ENCODE results near the gene KLF17.

The KLF17 gene

GRCh38 chr1:44151808-44152207, 33.2 kb downstream of the KLF17 start:
- no peak for TF ChIP-seq POLR2A (IDR thresholded peaks at IDR 0.05; ENCODE audit: low read depth, low read length)
- no peak for DNase-seq (ENCODE audit: insufficient read length, low spot score)
- FAIRE-seq: no peak

- DNase-seq (ENCODE audit: insufficient read length, low spot score) (no peak), FAIRE-seq (no peak)
- TF ChIP-seq POLR2A (IDR thresholded peaks at IDR 0.05; ENCODE audit: low read depth, low read length): no peak
Observed at GRCh38 chr1:44152692-44153091, 34.1 kb downstream of the KLF17 start.

- DNase-seq (ENCODE audit: insufficient read length, low spot score) (no peak), FAIRE-seq (peak; percentile 20)
Observed at GRCh38 chr1:44154049-44154448, 35.4 kb downstream of the KLF17 start.

GRCh38 chr1:44157903-44158302, 39.3 kb downstream of the KLF17 start:
- FAIRE-seq: no peak
- no peak for DNase-seq (ENCODE audit: insufficient read length, low spot score)
- TF ChIP-seq POLR2A (IDR thresholded peaks at IDR 0.05; ENCODE audit: low read depth, low read length): no peak

More at GRCh38 chr1:44154049-44154448, 35.4 kb downstream of the KLF17 start:
- no peak for TF ChIP-seq POLR2A (IDR thresholded peaks at IDR 0.05; ENCODE audit: low read depth, low read length)

GRCh38 chr1:44158871-44159270, 40.2 kb downstream of the KLF17 start:
- no peak for TF ChIP-seq POLR2A (IDR thresholded peaks at IDR 0.05; ENCODE audit: low read depth, low read length)
- FAIRE-seq: no peak
- DNase-seq (ENCODE audit: insufficient read length, low spot score): no peak

GRCh38 chr1:44161546-44161945, 42.9 kb downstream of the KLF17 start:
- no peak for TF ChIP-seq POLR2A (IDR thresholded peaks at IDR 0.05; ENCODE audit: low read depth, low read length)
- FAIRE-seq (no peak), DNase-seq (ENCODE audit: insufficient read length, low spot score) (no peak)

GRCh38 chr1:44168520-44169098, 50.0 kb downstream of the KLF17 start:
- no peak for DNase-seq (ENCODE audit: insufficient read length, low spot score)
- FAIRE-seq: no peak
- TF ChIP-seq POLR2A (IDR thresholded peaks at IDR 0.05; ENCODE audit: low read depth, low read length): no peak

- no peak for TF ChIP-seq POLR2A (IDR thresholded peaks at IDR 0.05; ENCODE audit: low read depth, low read length)
- no peak for DNase-seq (ENCODE audit: insufficient read length, low spot score)
- no peak for FAIRE-seq
Observed at GRCh38 chr1:44170281-44170823, 51.7 kb downstream of the KLF17 start.

- FAIRE-seq (no peak), DNase-seq (ENCODE audit: insufficient read length, low spot score) (no peak)
- TF ChIP-seq POLR2A (IDR thresholded peaks at IDR 0.05; ENCODE audit: low read depth, low read length): no peak
Observed at GRCh38 chr1:44174630-44175029, 56.0 kb downstream of the KLF17 start.

All from H54 (cell line).